ENCODE results near the gene CACNA1G.

- TF ChIP-seq CTCF (IDR thresholded peaks at IDR 0.05) (no peak), EZH2 (IDR thresholded peaks at IDR 0.05) (no peak)
These were observed 21.7 kb upstream of the CACNA1G start for GRCh38 chr17:50538549-50539410.
